GM21528 (cell line): ENCODE measurements around the gene NGRN.
"Not testable (repeated sequence)": the region's sequence is repeated elsewhere in the genome, so short reads cannot be mapped to it uniquely, and the experiment has no call there.

Experiments used
- ATAC-seq: cut with Tn5 transposase; IDR thresholded peaks from one replicate; pipeline ENCODE4 v1.9.1; 2021; ENCODE audit warnings: mild to moderate bottlenecking, moderate library complexity; ENCODE audit not compliant: unreplicated experiment, low FRiP score

NGRN gene

GRCh38 chr15:90233387-90234095 is 31.9 kb upstream of the NGRN start, which contains the start of gene CIB1:
Gene CIB1, minus strand, starts transcription at chr15:90233941. Its CDS starts 56 bp downstream, at chr15:90233885.
- peak; percentile 88 for ATAC-seq

- peak; percentile 63 for ATAC-seq
Measured at GRCh38 chr15:90234096-90234988, 31.1 kb upstream of the NGRN start, which contains the start of gene GDPGP1. Gene GDPGP1, plus strand, starts transcription at chr15:90234209. Its CDS starts 6,700 bp downstream, at chr15:90240909.

GRCh38 chr15:90239371-90239770 is 26.1 kb upstream of the NGRN start:
- no peak for ATAC-seq

- ATAC-seq, result no peak
Measured at GRCh38 chr15:90240856-90241255, 24.6 kb upstream of the NGRN start.

- no peak for ATAC-seq
Measured at GRCh38 chr15:90241343-90242192, 23.9 kb upstream of the NGRN start.

- no peak for ATAC-seq
Measured at GRCh38 chr15:90243943-90244639, 21.4 kb upstream of the NGRN start.

- ATAC-seq, result no peak
Measured at GRCh38 chr15:90248789-90249202, 16.7 kb upstream of the NGRN start.

GRCh38 chr15:90249203-90249863 is 16.1 kb upstream of the NGRN start, which contains the start of gene TTLL13:
Gene TTLL13, plus strand, starts transcription at chr15:90249556. Its CDS starts 1,075 bp downstream, at chr15:90250631.
- ATAC-seq, result no peak

GRCh38 chr15:90257776-90258175 is 7.7 kb upstream of the NGRN start:
- ATAC-seq, result no peak

- ATAC-seq, result peak; percentile 71
Measured at GRCh38 chr15:90259524-90259923, 5.9 kb upstream of the NGRN start.

- not testable (repeated sequence) for ATAC-seq
Measured at GRCh38 chr15:90260731-90261130, 4.7 kb upstream of the NGRN start.

- no peak for ATAC-seq
Measured at GRCh38 chr15:90261811-90262210, 3.7 kb upstream of the NGRN start.

GRCh38 chr15:90262426-90262825 is 3.0 kb upstream of the NGRN start:
- no peak for ATAC-seq

GRCh38 chr15:90264671-90265070 is 801 bp upstream of the NGRN start:
- ATAC-seq, result no peak

- ATAC-seq, result peak; percentile 27
Measured at GRCh38 chr15:90266061-90266431, 574 bp downstream of the NGRN start.

- no peak for ATAC-seq
Measured at GRCh38 chr15:90266485-90266884, 1.0 kb downstream of the NGRN start.

- no peak for ATAC-seq
Measured at GRCh38 chr15:90268415-90268814, 2.9 kb downstream of the NGRN start.

- no peak for ATAC-seq
Measured at GRCh38 chr15:90270502-90271150, 5.2 kb downstream of the NGRN start.
